Panc1 (cell line): ENCODE results near the gene SLC16A12. TPM values are rescaled to one million over a fixed set of nuclear protein-coding genes. Genes with fewer than 3 reads are reported as not detected.

Source experiments
- ATAC-seq: fragments of 200-7000 bp; cut with Tn5 transposase; 2 replicates; pipeline ENCODE4 v1.9.1; 2020; ENCODE audit warnings: mild to moderate bottlenecking, moderate library complexity
- BruUV-seq: library from RNA; stranded (reverse); fragments of 400-500 nt; replicated peaks from 2 replicates; lab custom pipeline; 2021; lab: Mats Ljungman, UMichigan
- CTCF ChIA-PET: fragments of 300-600 bp; sonication (Branson Sonifier 250); formaldehyde crosslinking; loops from one replicate; lab custom pipeline; 2022; ENCODE audit warnings: antibody characterized with exemption; lab: Charles Lee
- POLR2A ChIA-PET: fragments of 300-600 bp; sonication (Branson Sonifier 250); formaldehyde crosslinking; loops from one replicate; lab custom pipeline; 2022; ENCODE audit warnings: antibody characterized with exemption; lab: Charles Lee
- DNase-seq: peaks from one replicate; pipeline ENCODE4 v3.0.0-alpha.2; 2010; ENCODE audit warnings: low read depth, low spot score
- H3K27ac ChIP-seq: 2 replicates; pipeline ENCODE4 v1.5.1; 2011; ENCODE audit warnings: mild to moderate bottlenecking, low read length, inconsistent platforms
- H3K27me3 ChIP-seq: fragments of 200-500 bp; sonication (Bioruptor generic); 2 replicates; pipeline ENCODE4 v1.6.0; 2014; ENCODE audit warnings: low read length, inconsistent platforms; ENCODE audit not compliant: control insufficient read depth, insufficient read depth
- H3K36me3 ChIP-seq: fragments of 200-500 bp; sonication (Bioruptor generic); 2 replicates; pipeline ENCODE4 v1.5.1; 2014; ENCODE audit warnings: inconsistent platforms, mild to moderate bottlenecking, low read length, moderate library complexity; ENCODE audit not compliant: control insufficient read depth, insufficient read depth
- H3K4me1 ChIP-seq: 2 replicates; pipeline ENCODE4 v1.5.1; 2011; ENCODE audit warnings: inconsistent platforms, mild to moderate bottlenecking, low read length, moderate library complexity; ENCODE audit not compliant: control insufficient read depth, insufficient read depth
- H3K4me3 ChIP-seq, 2 experiments: 2 replicates each; pipeline ENCODE4 v1.5.1; 2011 to 2012; ENCODE audit warnings: low read depth in 2 of 2, low read length in 2 of 2, mild to moderate bottlenecking in 2 of 2, inconsistent platforms in 1 of 2, moderate library complexity in 1 of 2
- H3K9me3 ChIP-seq: fragments of 200-500 bp; sonication (Bioruptor generic); 2 replicates; pipeline ENCODE4 v1.5.1; 2014; ENCODE audit warnings: low read depth, mild to moderate bottlenecking, inconsistent platforms, low read length, moderate library complexity; ENCODE audit not compliant: control insufficient read depth, insufficient read depth
- CTCF ChIP-seq: fragments of 450-650 bp; IDR thresholded peaks from 2 replicates; pipeline ENCODE4 v1.5.1; 2017; ENCODE audit warnings: mild to moderate bottlenecking
- POLR2AphosphoS5 ChIP-seq: IDR thresholded peaks from 2 replicates; pipeline ENCODE4 v1.6.1; 2012; ENCODE audit warnings: mild to moderate bottlenecking, low read depth, low read length, moderate library complexity
- REST ChIP-seq, 2 experiments: IDR thresholded peaks; 2 replicates each; pipeline ENCODE4 v1.6.1; 2011 to 2012; ENCODE audit warnings: low read depth in 2 of 2, control low read depth in 1 of 2, low read length in 1 of 2, mild to moderate bottlenecking in 1 of 2, moderate library complexity in 1 of 2; ENCODE audit not compliant: insufficient read depth in 1 of 2
- SIN3A ChIP-seq: IDR thresholded peaks from 2 replicates; pipeline ENCODE4 v1.6.1; 2012; ENCODE audit warnings: low read depth, mild to moderate bottlenecking, low read length, moderate library complexity, borderline replicate concordance; ENCODE audit not compliant: insufficient read depth
- TCF7L2 ChIP-seq: IDR thresholded peaks from 2 replicates; pipeline ENCODE4 v1.6.1; 2011; ENCODE audit warnings: mild to moderate bottlenecking, low read depth, low read length, inconsistent platforms
- in situ Hi-C: cut with HindIII; loops from 2 replicates; pipeline ENCODE4 v1.10.0; 2016; ENCODE audit warnings: low sequenced_read_pairs, low pct_unique_long_range_greater_than_20kb
- intact Hi-C: fragments of 100-400 bp; cut with micrococcal nuclease; formaldehyde crosslinking; loops from one replicate; pipeline ENCODE4 v1.10.0; 2022; ENCODE audit not compliant: unreplicated experiment
- total RNA-seq: library from RNA; stranded (reverse); gene quantifications from one replicate; pipeline ENCODE4 v1.2.1, GENCODE V29; 2021; ENCODE audit not compliant: unreplicated experiment

The SLC16A12 gene
- total RNA-seq, 1 experiment from 2014 or later, result not detected

GRCh38 chr10:89421018-89421476, 114.3 kb downstream of the SLC16A12 start:
- H3K27ac ChIP-seq, result no peak overlapping the region
- ATAC-seq (no peak), DNase-seq (no peak)
- H3K36me3 ChIP-seq, result no peaks in the 10 kb centered on the region
- in situ Hi-C loops (no loop called here), intact Hi-C loops (loop anchor here (5.0 kb wide), 1 partner anchor 281 kb away; the partner anchor contains the start of gene KIF20B)
- POLR2A ChIA-PET, result no interaction called here
- no peaks in the 10 kb centered on the region for H3K9me3 ChIP-seq
- H3K4me3 ChIP-seq, result no peak overlapping the region
- no TSS peak for BruUV-seq
- H3K4me1 ChIP-seq, result peaks cover 3% of the 10 kb centered on the region; the same call in 1 of the 2 replicates
- CTCF ChIA-PET, result interaction anchor here (0.5 kb wide), 1 partner anchor 209 kb away, joined by 3 read pairs; no protein-coding TSS in a partner anchor
- TF ChIP-seq SIN3A (no peak), POLR2AphosphoS5 (no peak), CTCF (no peak), TCF7L2 (no peak), REST (IDR thresholded peaks at IDR 0.05; ENCODE audit: insufficient read depth in 1 of 2, low read depth in 2 of 2, low read length in 1 of 2) (no peak)
- H3K27me3 ChIP-seq, result no peaks in the 10 kb centered on the region

- H3K36me3 ChIP-seq, result no peaks in the 10 kb centered on the region
- intact Hi-C loops, result no loop called here
- peak; percentile 40; the same call in 1 of the 2 replicates for TF ChIP-seq CTCF
- no peak for TF ChIP-seq SIN3A
- BruUV-seq, result no TSS peak
- DNase-seq, result no peak
- 0 out of 2 replicates have a peak overlapping the region, but pooled peaks have one; percentile 9 for H3K27ac ChIP-seq
- no peak overlapping the region for H3K4me3 ChIP-seq
- H3K27me3 ChIP-seq, result no peaks in the 10 kb centered on the region
- ChIA-PET POLR2A (interaction anchor here (0.6 kb wide), 1 partner anchor 25 kb away, joined by 3 read pairs; no protein-coding TSS in a partner anchor), CTCF (interaction anchor here (0.7 kb wide), 1 partner anchor 26 kb away, joined by 3 read pairs; no protein-coding TSS in a partner anchor)
- no peaks in the 10 kb centered on the region for H3K9me3 ChIP-seq
- H3K4me1 ChIP-seq, result peaks cover 8% of the 10 kb centered on the region
- no peak for ATAC-seq
- in situ Hi-C loops, result no loop called here
Observed at GRCh38 chr10:89419548-89419947, 115.8 kb downstream of the SLC16A12 start.
